LNCaP clone FGC (cell line): Measurements from ENCODE around the gene RNF150.

Experiments used
- DNase-seq: peaks from one replicate; pipeline ENCODE4 v3.0.0-alpha.2; 2011; ENCODE audit warnings: low read depth
- H3K4me3 ChIP-seq: 2 replicates; pipeline ENCODE4 v1.5.1; 2011; ENCODE audit warnings: mild to moderate bottlenecking, low read depth, low read length, control low read depth
- TF ChIP-seq, protein P1 (sequence below): IDR thresholded peaks from 2 replicates; pipeline ENCODE4 v1.5.1; 2012; ENCODE audit warnings: mild to moderate bottlenecking; ENCODE audit not compliant: control insufficient read depth, insufficient read depth; ENCODE audit errors: extremely low read depth

The RNF150 gene

DNA sequence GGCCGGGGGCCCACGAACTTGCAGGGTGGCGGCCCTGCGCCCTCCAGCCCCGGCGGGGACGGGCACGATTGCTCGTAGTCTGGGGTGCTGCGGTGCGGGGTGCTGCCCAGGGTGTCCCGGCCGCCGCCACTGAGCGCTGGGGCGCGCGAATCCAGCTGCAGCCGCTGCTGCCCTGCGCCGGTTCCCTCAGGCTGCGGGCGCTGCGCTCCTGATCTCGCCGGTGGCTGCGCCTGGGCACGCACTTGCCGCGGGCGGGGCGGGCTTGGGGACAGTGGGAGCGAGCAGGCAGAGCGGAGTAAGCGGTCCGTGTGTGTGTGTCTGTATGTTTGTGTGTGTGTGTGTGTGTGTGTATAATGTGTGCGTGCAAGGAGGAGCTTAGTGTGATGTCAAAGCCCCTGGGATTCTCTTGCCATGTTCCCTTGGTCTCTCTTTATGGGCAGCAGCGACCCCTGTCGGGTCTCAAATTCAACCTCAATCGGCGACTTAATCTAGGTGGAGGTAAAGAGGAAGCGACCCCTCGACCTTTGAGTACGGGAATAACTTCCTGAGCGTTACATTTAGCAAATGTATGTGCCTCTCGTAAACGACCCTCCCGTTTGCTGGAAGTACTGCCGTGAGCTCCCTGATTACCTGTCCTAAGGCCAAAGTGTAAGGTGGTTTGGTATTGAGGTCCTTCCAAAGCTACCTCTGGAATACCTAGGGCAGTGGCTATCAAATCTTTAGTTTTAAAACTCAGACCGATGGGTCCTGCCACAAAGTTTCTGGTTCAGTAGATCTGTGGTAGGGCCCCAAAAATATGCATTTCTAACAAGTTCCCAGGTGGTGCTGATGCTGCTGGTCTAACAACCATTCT lies at the start of gene RNF150:
Gene RNF150 (minus strand): TSS at position 324 of the 853 bp plus-strand sequence.
- DNase-seq = peak; percentile 69
- H3K4me3 ChIP-seq = peak within 1 kb of the TSS; percentile 63
- TF ChIP-seq, protein P1, sequence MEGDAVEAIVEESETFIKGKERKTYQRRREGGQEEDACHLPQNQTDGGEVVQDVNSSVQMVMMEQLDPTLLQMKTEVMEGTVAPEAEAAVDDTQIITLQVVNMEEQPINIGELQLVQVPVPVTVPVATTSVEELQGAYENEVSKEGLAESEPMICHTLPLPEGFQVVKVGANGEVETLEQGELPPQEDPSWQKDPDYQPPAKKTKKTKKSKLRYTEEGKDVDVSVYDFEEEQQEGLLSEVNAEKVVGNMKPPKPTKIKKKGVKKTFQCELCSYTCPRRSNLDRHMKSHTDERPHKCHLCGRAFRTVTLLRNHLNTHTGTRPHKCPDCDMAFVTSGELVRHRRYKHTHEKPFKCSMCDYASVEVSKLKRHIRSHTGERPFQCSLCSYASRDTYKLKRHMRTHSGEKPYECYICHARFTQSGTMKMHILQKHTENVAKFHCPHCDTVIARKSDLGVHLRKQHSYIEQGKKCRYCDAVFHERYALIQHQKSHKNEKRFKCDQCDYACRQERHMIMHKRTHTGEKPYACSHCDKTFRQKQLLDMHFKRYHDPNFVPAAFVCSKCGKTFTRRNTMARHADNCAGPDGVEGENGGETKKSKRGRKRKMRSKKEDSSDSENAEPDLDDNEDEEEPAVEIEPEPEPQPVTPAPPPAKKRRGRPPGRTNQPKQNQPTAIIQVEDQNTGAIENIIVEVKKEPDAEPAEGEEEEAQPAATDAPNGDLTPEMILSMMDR = peak; percentile 66

DNA sequence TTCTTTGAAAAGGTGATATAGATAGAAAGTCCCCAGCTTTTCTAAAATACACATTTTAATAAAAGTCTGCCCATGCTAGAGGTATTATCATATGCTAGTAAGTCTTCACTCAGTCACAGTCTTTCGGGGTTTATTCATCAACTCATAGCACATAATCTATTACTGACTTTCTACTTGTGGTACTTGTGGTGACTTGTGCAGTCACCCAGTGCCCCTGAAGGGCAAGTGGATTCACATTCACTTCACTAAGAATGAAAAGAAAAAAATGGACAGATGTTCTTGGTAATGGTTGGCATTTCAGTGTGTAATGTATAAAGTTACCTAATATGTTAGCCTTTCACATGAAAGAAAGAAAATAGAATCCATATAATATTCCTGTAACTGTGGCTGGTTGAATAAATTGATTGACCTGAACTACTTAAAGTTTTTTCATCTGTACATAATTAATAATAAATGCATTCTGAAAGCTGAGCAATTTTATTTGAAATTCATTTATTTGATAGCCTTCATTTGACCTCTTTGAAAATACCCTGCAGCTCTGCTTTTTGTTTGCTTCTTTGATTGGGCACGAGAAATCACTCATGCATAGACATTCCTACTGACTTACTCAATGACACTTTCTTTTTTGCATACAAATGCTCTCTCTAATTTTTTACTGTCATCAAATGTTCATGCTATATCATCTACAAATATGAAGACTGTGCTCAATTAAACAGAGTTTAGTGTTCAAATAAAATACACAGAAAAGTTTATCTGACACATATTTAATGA lies 47.9 kb upstream of the RNF150 start:
- TF ChIP-seq, protein P1 = no peak

DNA sequence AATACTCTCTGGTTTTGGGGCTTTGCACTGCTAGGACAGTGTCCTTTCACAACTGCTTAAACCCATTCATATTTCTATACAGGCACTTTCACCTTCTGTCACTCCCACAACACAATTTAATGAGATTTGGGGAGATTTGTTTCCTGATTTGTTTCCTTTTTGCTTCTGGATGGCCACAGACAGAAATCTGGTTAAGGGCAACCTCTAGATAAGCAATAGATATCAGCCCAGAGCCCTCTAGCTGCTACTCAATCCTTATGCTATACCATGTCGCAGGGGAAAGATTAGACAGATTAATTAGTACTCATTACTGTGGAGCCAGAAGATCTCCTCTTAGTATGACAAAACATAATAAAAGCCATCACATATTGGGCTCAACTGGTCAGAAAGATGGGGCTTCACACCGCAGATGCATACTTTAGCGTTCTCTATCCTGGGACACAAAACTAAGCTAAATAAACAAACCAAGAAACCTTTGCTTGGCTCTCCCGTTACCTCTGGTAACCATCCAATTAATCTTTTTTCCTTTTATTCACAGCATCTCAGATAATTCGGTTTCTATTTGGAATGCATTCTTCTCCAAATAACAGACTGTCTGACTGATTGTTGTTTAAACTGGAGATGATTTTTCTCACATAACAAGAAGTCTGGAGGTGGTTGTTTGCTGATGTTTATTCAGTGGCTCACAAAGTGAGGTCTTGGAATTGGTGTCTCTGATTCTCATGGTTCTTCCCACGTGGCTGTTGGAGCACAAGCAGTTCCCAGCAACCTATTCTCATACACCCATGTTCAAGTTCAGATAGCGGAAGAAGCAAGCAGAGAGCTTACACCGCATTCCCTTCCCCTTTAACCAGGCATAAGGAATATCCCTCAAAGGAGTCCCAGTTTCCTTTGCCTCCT lies 46.5 kb upstream of the RNF150 start:
- TF ChIP-seq, protein P1 = no peak
- no peak for DNase-seq

More for the DNA sequence above, 47.9 kb upstream of the RNF150 start:
- no peak overlapping the region for H3K4me3 ChIP-seq
- no peak for DNase-seq

DNA sequence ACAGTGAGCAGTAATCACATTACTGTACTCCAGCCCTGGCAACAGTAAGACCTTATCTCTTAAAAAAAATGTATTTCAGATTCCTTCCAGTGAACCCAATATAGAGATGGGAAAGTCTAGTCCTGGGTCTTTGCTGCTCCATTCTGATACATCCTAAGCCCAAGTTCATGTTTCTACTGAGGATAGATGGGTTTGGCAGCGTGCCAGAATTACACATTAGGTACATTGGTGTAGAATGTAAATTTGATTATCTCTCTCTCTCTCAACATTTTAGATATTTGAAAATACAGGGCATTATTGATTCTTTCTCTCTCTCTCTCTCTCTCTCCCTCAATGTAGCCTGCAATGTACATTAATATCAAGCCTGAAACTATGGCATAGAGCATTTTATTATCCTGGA lies 43.9 kb upstream of the RNF150 start:
- TF ChIP-seq, protein P1 = no peak
- no peak for DNase-seq
- no peak overlapping the region for H3K4me3 ChIP-seq

More for the DNA sequence above, 46.5 kb upstream of the RNF150 start:
- H3K4me3 ChIP-seq = no peak overlapping the region

DNA sequence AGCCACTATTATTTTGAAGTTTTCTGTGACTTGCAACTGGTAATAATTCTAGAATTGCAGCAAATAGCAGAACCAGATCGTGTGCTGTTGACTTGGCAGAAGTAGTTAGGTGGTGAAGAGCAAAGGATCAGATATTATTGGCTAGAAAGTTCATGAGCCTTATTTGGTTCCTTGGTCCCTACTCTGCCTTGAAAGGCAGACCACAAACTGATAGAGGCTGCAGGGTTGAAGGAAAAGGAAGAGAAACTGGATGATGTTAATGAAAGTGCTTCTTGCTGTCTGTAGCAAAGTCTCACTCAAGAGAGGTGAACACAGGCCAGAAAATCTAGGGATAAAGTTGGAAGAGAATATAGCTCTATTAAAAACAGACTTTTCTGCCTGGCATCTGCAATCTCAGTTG lies 41.2 kb upstream of the RNF150 start:
- H3K4me3 ChIP-seq = no peak overlapping the region
- no peak for DNase-seq
- TF ChIP-seq, protein P1 = no peak

DNA sequence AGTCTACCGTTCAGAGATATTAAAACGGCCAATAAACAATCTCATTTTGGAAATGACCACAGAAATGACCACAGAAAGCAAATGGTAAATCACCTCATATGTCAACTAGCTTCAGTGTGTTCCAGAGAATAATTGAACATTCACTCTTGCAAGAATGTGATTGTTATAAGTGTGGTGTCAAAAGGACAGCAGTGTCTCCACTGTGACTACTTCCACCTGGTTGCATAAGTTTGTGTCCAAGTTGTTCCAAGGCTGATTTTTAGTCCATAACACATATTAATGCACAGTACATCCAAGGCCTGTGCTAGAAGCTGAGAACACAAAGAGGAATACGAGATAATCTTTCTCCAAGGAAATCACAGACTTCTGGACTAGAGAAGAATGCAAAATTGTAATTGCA lies 37.4 kb upstream of the RNF150 start:
- DNase-seq = no peak
- no peak overlapping the region for H3K4me3 ChIP-seq
- TF ChIP-seq, protein P1 = no peak
